ENCODE measurements around the gene PLLP.

PLLP gene, protein sequence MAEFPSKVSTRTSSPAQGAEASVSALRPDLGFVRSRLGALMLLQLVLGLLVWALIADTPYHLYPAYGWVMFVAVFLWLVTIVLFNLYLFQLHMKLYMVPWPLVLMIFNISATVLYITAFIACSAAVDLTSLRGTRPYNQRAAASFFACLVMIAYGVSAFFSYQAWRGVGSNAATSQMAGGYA

GRCh38 chr16:57284209-57284951 lies at the start of gene PLLP:
TSS of gene PLLP (minus strand) at chr16:57284672. CDS start at chr16:57284540, 132 bp downstream.
- peak; percentile 89 for DNase-seq (ENCODE audit: low spot score)

DNA sequence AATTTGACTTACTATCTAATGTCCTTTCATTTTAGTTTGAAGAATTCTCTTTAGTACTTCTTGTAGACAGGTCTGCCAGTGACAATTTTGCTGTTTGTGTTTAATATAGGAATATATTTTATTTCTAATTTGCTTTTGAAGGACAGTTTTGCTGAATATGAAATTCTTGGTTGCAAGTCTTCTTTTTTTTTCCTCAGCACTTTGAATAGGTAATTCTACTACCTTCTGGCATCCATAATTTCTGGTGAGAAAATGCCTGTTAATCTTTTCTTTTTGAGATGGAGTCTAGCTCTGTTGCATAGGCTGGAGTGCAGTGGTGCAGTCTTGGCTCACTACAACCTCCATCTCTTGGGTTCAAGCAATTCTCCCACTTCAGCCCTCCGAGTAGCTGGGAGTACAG lies 48.9 kb upstream of the PLLP start:
- no peak for DNase-seq (ENCODE audit: low spot score)

GRCh38 chr16:57331355-57331754 lies 46.9 kb upstream of the PLLP start:
- no peak for DNase-seq (ENCODE audit: low spot score)

DNA sequence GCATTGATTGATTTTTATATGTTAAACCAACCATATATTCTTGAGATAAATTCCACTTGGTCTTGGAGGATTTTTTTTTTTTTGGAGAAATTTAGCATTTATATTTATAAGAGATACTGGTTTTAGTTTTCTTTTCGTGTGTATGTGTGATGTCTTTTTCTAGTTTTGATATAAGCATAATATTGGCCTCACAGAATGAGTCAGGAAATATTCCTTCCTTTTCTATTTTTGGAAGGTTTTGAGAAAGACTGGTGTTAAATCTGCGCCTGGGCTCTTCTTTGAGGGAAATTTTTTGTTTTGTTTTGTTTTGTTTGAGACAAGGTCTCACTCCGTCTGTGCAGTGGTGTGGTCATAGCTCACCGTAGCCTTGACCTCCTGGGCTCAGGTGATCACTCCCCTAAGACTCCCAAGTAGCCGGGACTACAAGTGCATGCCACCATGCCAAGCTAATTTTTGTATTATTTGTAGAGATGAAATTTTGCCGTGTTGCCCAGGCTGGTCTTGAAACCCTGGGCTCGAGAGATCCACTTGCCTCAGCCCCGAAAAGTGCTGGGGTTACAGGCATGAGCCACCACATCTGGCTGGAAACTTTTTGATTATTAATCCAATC lies 45.4 kb upstream of the PLLP start:
- DNase-seq (ENCODE audit: low spot score): no peak

DNA sequence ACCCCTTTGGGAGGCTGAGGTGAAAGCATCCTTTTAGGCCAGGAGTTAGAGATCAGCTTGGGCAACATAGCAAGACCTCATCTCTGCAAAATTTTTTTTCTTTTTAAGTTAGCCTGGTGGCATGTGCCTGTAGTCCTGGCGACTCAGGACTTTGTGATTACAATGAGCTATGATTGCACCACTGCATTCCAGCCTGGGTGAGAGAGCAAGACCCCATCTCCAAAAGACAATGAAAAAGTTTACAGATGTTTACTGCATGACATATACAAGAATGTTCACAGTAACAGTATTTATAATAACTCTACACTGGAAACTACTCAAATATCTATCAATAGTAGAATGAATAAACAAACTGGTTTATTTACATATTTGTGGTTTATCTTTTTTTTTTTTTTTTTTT lies 41.0 kb upstream of the PLLP start:
- DNase-seq (ENCODE audit: low spot score): no peak

GRCh38 chr16:57324749-57325148 lies 40.3 kb upstream of the PLLP start:
- no peak for DNase-seq (ENCODE audit: low spot score)

DNA sequence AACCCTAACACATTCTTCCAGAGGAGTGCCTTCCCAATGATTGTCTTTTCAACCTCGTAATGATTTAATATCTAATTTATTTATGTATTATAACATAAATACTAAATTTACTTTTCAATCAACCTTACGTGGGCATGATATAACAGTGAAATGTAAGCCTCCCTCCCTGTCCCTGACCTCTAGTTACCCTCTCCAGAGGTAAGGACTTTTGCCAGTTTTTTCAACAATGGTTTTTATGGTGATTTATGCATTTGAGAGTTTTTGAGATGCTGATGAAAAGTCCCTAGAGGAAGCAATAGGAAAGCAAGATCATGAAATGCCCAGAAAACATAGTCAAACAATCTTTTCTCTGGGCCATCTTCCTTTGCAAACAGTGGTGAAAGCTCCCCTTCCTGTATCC lies 35.2 kb upstream of the PLLP start:
- DNase-seq (ENCODE audit: low spot score): no peak

DNA sequence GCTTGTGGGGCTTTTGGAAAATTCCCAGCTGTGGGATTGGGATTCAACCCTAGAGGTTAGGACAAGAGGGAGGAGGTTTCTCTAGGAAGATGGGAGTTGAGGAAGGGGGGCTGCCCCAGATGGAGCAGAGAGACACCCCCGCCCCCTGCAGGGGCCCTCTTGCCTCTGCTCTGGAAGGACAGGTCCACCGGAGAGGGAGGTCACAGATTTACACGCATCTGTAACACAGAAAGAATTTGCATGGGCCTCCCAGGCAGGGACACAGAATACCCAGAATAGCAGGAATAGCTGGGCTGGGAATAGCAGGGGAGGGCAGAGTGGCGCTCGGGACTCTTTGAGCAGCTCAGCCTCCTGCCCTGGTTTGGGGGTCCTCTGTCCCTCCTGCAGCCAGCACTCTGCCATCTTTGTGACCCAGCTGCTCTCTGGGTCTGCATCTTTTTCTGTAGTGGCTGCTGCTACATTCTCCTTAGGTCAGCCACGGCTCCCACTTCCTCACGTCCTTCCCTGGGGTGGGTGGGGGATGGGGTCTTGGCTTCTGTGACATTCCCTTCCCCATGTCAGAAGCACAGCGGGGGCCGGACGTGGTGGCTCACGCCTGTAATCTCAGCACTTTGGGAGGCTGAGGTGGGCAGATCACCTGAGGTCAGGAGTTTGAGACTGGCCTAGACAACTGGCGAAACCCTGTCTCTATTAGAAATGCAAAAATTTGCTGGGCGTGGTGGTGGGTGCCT lies 33.9 kb upstream of the PLLP start:
- DNase-seq (ENCODE audit: low spot score): no peak

DNA sequence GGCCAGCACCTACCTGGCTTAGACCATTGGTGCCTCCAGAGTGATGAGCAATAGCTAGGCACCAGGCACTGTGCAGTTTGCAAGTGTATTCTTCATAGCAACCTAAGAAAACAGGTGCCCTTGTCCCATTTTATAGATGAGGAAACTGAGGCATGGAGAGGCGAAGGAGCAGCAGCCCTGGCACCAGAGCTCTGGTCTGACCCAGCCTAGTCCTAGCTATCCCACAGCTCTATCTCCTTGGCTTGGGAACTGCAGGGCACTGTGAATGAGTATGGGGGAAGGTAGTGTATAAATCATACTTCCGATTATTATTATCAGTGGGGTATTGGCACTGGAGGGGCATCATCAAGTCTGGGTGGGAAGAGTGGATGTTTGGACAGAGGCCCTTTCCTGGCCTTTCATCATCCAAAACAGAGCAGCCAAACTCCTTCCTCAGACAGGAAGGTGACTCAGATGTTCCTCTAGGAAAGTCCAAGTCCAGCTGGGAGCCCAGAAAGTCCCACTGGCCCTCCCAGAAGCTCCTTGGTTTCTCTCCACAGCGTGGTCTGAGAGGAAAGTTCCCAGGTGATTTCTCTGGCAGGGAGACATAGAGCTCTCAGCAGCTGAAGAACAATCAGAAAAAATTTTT lies 32.0 kb upstream of the PLLP start:
- DNase-seq (ENCODE audit: low spot score): no peak

DNA sequence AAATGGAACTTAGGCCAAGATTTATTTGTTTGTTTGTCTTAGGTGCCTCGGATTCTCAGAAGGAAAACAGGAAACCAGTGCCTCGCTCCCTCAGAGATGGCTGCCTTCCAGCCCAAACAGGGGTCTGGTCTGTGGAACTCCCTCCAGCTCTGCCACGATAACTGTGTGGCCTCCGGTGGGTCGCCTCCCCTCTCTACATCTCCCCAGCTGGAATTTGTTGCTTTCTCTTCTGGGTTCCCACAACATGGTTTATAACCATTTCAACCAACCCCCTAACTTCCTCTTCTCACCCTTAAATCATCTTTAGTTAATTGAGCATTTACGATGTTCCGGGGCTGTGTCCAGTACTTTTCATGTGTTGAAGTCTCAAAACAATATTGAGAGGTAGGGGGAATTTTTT lies 30.9 kb upstream of the PLLP start:
- DNase-seq (ENCODE audit: low spot score): no peak

DNA sequence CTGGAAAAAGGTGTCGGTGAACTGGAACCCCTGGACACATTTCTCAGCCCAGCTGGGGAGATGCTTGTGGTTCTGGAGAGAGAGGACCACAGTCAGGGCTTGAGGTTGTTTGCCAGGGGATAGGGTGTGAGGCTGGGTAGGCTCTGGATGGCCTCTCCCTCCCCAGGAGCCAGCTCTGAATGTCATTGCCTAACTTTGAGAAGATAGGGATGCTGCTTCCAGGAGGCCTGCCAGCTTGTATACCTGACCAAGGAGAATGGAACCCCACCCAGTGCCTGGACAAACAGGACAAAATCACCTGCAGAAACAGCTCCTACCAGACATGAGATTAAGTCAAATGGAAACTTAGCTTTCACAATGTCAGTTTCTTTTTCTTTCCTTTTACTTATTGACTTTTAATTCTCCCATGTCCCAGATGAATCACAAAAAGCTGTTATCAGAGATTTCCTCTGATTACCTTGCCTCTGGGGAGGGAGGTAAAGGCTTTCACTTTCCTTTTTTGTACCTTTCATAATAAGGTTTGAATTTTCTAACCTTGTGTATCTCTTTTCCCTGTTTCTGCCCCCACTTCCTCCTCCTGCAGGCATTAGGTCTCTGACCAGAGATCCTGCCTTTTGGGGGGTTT lies 29.8 kb upstream of the PLLP start:
- no peak for DNase-seq (ENCODE audit: low spot score)

DNA sequence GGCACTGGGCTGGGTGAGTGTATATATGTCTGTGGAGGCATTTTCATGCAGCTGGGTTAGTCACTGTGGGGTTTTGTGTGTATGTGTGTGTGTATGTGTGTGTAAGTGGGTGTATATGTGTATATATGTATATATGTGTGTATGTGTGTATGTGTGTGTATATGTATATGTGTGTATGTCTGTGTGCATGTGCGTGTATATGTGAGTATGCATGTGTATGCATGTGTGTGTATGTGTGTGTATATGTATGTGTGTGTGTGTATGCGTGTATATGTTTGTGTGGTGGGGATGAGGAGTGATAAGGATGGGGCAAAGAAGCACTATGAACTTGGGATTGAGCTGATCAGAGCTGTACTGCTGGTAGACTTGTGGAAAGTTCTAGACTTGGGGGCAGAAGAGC lies 29.0 kb upstream of the PLLP start:
- DNase-seq (ENCODE audit: low spot score): no peak

DNA sequence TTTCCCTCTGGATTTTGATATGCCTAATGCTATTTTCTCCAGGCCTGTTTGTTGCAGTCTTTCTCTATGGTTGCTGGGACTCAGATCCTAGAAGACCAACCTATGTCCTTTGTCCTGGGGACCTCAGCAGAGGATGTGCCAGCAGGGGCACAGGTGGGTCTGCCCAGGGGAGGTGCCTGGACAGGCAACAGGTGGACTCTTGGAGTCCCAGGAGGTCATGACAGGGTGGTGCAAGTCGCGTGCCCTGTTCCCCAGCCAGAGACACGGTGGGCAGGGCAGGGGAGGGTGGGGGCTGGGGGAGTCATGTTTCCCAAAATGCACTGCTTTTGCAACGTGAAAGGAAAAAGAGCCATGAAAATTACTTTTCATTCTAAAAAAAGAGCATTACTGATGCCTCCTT lies 26.3 kb upstream of the PLLP start:
- DNase-seq (ENCODE audit: low spot score): no peak

DNA sequence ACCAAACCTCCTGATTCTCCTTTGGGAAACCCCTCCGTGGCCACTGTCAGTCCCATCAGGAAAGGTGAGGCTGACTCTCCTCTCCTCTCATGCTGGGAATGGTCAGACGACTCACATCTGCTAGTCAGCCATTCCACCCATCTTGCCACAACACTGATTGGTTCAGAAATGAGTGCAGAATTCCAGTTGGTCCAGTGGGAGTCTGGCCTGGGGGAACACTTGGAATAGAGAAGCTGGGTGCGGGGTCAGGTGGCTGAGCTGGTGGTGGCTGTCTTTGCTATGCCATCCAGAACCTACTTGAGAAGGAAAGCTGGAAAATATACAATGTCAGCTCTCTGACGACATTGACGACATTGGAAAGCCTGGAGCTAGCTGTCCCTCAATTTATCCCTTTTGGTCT lies 23.6 kb upstream of the PLLP start:
- DNase-seq (ENCODE audit: low spot score): no peak

DNA sequence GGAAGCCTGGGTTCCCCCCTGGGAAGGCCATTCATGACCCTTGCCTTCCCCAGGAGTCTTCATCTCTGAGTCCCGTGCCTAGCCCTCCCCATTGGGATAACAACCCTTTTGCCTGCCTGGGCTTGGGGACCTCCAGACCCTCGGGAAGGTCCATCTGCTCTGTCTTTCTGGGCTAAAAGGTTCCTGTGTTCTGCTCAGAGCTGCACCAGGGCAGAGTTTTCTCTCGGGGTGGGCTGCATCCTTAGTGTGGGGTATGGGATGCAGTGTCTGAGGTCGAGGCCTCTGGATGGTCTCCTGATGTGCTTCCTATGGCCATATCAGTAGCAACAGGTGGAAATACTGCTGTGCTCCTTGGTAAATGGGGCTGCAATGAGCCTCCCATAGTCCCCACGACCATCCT lies 22.9 kb upstream of the PLLP start:
- no peak for DNase-seq (ENCODE audit: low spot score)

DNA sequence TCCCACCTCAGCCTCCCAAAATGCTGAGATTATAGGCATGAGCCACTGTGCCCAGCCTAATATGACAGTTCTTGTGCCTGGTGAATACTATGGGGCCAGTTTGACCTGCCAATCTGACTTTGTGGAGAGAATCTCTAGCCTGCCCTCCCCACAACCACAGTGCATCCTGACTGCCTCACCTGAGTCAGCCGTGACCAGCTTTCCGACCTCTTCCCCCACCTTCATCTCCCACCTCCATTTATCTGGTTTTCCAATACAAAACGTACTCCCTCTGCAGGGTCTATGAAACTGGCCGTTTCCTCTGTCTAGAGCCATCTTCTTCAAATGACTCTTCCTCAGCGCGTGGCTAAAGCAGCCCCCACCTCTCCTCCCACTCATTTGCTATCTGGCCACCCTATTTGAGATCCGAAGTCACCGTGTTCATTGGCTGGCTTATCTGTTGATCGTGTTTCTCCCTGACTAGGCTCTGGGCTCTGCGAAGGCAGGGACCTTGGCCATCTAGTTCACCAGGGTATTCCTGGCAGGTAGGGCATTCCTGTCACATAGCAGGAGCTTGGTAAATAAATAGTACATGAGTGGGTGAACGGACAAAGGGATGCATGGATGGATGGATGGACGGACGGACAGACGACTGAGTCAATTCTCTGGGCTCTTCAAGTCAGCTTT lies 22.3 kb upstream of the PLLP start:
- DNase-seq (ENCODE audit: low spot score): no peak

DNA sequence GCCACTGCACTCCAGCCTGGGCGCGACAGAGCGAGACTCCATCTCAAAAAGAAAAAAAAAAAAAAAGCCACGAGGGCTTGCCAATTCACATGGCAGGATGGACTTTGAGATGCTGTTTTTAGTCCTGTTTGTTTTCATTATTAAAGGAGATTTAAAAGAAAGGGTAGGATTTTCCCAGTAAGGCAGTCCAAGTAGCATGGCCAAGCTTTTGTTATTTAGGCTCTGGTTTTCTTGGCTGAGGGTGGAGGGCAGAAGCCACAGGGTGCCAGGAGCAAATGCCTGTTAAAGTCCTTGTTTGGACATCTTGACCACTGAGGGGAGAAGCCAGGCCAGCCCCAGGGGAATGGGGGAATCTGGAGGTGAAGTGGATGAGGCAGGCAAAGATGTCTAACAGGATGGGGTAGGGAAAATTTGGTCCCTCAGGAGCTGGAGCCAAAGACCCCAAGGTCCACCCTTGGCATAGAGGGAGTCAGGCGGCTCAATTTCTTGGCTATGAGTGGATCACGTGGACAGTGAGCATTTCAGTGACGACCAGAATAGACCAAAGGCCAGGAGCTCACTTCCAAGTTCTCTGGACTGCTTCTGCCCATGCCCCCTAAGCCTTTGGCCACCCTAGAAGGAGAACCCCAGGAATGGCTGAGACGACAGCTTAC lies 20.8 kb upstream of the PLLP start:
- no peak for DNase-seq (ENCODE audit: low spot score)

GRCh38 chr16:57304169-57305061 lies 19.9 kb upstream of the PLLP start:
- DNase-seq (ENCODE audit: low spot score): no peak

DNA sequence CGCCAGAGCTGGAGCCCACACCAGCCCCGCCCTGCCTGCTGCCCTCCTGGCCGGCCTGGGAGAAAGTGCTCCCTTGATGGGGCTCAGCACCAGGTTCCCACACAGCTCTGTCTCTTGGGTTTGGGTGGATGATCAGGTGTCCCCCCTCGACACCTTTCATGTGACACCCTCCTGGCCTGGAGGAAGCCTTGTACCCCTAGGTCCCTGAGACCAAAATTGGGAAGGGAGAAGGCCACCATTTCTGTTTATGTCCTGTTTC lies 19.4 kb upstream of the PLLP start:
- peak; percentile 10 for DNase-seq (ENCODE audit: low spot score)

All from D341Med (cell line).